ENCODE data around the gene BIRC2. TPM values are rescaled to one million over a fixed set of nuclear protein-coding genes. Genes with fewer than 3 reads are reported as not detected.

Gene BIRC2
- total and polyA plus RNA-seq, 10 of the 15 experiments (the other 5 are each of a cell fraction or from before 2014, with no cell fraction given): 13.8 to 75.8 (median 26.5) TPM

DNA sequence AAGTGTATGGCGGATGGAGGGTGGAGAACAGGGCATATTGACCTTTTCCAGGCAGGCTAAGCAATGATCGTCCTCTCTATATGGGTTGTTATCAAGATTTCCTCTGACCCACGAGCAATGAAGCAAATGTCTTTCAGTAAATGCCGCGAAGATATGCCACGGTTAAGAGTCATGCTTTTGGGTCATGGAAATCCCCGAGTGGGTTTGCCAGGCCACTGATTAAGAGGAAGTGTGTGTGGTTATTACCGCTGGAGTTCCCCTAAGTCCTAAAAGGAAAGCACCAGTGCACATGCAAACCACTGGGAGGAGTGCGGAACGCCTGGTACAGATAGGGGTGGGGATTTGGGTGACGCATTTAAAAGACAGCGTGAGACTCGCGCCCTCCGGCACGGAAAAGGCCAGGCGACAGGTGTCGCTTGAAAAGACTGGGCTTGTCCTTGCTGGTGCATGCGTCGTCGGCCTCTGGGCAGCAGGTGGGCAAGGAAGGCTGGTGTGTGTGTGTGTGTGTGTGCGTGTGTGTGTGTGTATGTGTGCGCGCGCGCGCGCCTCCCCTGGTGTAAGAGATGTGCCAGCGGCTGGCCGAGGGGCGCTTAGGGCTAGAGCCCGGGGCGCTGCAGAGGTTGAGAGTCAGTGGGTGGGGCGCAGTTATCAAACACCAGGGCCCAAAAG lies 29.8 kb upstream of the BIRC2 start, which contains the start of gene BIRC3 (continued):
- TF ChIP-seq, protein P1, sequence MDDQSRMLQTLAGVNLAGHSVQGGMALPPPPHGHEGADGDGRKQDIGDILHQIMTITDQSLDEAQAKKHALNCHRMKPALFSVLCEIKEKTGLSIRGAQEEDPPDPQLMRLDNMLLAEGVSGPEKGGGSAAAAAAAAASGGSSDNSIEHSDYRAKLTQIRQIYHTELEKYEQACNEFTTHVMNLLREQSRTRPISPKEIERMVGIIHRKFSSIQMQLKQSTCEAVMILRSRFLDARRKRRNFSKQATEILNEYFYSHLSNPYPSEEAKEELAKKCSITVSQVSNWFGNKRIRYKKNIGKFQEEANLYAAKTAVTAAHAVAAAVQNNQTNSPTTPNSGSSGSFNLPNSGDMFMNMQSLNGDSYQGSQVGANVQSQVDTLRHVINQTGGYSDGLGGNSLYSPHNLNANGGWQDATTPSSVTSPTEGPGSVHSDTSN (IDR thresholded peaks at IDR 0.05; ENCODE audit: insufficient replicate concordance, low read depth, low read length): peak; percentile 10
- TF ChIP-seq MXI1 (IDR thresholded peaks at IDR 0.05; ENCODE audit: low read depth, low read length) (peak; percentile 96; the same call in 1 of the 2 replicates), SIN3A (IDR thresholded peaks at IDR 0.05; ENCODE audit: low read depth, low read length) (no peak; the same call in 1 of the 2 replicates), PML (IDR thresholded peaks at IDR 0.05; ENCODE audit: low read length) (peak; percentile 98), SRF (IDR thresholded peaks at IDR 0.05; ENCODE audit: low read depth in 2 of 2, low read length in 2 of 2) (peak in 1 of 2 experiments; percentile 65; a peak in 2 of 4 replicates), SUPT20H (IDR thresholded peaks at IDR 0.05; ENCODE audit: borderline replicate concordance, control insufficient read depth, low read depth, low read length) (no peak), YBX1 (IDR thresholded peaks at IDR 0.05) (no peak), HDAC2 (IDR thresholded peaks at IDR 0.05) (0 out of 2 replicates have a peak, but pooled peaks have one; percentile 69), ZNF217 (IDR thresholded peaks at IDR 0.05) (peak; percentile 28; the same call in 1 of the 2 replicates), SREBF1 (IDR thresholded peaks at IDR 0.05; ENCODE audit: low read length) (no peak), CHD4 (IDR thresholded peaks at IDR 0.05) (no peak), FOS (IDR thresholded peaks at IDR 0.05; ENCODE audit: borderline replicate concordance, extremely low read depth, insufficient read length) (no peak), NFIC (IDR thresholded peaks at IDR 0.05; ENCODE audit: low read depth, low read length) (peak; percentile 98), CHD1 (IDR thresholded peaks at IDR 0.05; ENCODE audit: low read depth, low read length) (peak; percentile 10; the same call in 1 of the 2 replicates), HCFC1 (IDR thresholded peaks at IDR 0.05; ENCODE audit: low read length) (no peak), TARDBP (IDR thresholded peaks at IDR 0.05; ENCODE audit: borderline replicate concordance) (peak; percentile 62; the same call in 1 of the 2 replicates), IKZF2 (IDR thresholded peaks at IDR 0.05) (peak; percentile 99 to 100), NR2C1 (IDR thresholded peaks at IDR 0.05) (no peak), ZSCAN29 (IDR thresholded peaks at IDR 0.05) (0 out of 2 replicates have a peak, but pooled peaks have one; percentile 61), STAT3 (IDR thresholded peaks at IDR 0.05; ENCODE audit: low read depth, low read length) (peak; percentile 97), NBN (IDR thresholded peaks at IDR 0.05) (peak; percentile 100), GABPA (IDR thresholded peaks at IDR 0.05; ENCODE audit: low read depth) (peak; percentile 72), RB1 (IDR thresholded peaks at IDR 0.05; ENCODE audit: borderline replicate concordance) (peak; percentile 79; the same call in 1 of the 2 replicates)
- TF ChIP-seq, protein P2, sequence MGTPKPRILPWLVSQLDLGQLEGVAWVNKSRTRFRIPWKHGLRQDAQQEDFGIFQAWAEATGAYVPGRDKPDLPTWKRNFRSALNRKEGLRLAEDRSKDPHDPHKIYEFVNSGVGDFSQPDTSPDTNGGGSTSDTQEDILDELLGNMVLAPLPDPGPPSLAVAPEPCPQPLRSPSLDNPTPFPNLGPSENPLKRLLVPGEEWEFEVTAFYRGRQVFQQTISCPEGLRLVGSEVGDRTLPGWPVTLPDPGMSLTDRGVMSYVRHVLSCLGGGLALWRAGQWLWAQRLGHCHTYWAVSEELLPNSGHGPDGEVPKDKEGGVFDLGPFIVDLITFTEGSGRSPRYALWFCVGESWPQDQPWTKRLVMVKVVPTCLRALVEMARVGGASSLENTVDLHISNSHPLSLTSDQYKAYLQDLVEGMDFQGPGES (IDR thresholded peaks at IDR 0.05): no peak
- TF ChIP-seq, protein P3, sequence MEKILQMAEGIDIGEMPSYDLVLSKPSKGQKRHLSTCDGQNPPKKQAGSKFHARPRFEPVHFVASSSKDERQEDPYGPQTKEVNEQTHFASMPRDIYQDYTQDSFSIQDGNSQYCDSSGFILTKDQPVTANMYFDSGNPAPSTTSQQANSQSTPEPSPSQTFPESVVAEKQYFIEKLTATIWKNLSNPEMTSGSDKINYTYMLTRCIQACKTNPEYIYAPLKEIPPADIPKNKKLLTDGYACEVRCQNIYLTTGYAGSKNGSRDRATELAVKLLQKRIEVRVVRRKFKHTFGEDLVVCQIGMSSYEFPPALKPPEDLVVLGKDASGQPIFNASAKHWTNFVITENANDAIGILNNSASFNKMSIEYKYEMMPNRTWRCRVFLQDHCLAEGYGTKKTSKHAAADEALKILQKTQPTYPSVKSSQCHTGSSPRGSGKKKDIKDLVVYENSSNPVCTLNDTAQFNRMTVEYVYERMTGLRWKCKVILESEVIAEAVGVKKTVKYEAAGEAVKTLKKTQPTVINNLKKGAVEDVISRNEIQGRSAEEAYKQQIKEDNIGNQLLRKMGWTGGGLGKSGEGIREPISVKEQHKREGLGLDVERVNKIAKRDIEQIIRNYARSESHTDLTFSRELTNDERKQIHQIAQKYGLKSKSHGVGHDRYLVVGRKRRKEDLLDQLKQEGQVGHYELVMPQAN (conservative IDR thresholded peaks at IDR 0.05): peak; percentile 90
- TF ChIP-seq, protein P4, sequence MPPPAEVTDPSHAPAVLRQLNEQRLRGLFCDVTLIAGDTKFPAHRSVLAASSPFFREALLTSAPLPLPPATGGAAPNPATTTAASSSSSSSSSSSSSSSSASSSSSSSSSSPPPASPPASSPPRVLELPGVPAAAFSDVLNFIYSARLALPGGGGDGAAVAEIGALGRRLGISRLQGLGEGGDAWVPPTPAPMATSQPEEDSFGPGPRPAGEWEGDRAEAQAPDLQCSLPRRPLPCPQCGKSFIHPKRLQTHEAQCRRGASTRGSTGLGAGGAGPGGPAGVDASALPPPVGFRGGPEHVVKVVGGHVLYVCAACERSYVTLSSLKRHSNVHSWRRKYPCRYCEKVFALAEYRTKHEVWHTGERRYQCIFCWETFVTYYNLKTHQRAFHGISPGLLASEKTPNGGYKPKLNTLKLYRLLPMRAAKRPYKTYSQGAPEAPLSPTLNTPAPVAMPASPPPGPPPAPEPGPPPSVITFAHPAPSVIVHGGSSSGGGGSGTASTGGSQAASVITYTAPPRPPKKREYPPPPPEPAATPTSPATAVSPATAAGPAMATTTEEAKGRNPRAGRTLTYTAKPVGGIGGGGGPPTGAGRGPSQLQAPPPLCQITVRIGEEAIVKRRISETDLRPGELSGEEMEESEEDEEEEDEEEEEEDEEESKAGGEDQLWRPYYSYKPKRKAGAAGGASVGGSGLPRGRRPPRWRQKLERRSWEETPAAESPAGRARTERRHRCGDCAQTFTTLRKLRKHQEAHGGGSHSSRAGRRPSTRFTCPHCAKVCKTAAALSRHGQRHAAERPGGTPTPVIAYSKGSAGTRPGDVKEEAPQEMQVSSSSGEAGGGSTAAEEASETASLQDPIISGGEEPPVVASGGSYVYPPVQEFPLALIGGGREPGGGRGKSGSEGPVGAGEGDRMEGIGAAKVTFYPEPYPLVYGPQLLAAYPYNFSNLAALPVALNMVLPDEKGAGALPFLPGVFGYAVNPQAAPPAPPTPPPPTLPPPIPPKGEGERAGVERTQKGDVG (CRISPR knock-in tag; IDR thresholded peaks at IDR 0.05): no peak

Data from GM12878 (cell line).